ENCODE results near the gene UPF2. TPM values are rescaled to one million over a fixed set of nuclear protein-coding genes. Genes with fewer than 3 reads are reported as not detected.

UPF2 gene
- total and polyA plus RNA-seq, 2 of the 13 experiments (the other 11 are each of a cell fraction or from before 2014, with no cell fraction given) = 6.2 to 14.5 TPM

DNA sequence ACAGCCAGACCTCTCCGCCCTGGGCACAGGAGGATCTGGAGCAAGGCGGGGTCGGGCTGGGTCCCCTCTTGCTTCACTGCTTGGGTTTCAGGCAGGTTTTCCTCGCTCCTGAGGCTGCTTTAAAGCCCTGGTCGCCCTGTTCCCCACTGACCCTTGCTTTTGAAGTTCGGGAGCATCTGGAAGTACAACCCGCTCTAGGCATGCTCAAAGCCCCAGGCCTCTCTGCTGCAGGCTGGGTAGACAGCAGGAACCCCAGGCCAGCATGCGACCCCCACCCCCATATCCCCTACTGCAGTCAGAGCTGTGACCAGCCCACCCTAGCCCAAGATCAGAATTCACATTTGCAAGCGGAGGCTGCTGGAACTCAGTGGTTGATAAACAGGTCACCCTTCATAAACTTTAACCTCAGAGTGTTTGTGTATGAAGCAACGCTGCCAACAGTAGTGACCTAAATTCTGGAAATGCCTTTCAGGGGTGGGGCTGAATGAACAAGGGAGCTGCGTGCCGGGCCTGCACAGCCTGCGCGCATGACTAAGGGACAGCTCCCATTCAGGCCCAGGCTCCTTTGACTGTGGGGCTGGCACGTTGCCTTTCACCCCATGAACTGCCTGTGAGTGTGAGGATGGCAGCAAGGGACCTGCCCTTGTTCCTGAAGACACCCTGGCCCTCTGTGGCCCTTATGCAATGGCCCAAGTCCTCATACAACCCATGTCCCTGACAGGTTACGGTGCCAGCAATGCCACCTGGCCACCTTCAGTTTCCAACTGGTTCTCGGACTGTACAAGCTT, 166.9 kb downstream of the UPF2 start (continued):
- TF ChIP-seq XBP1 (CRISPR knock-in tag; IDR thresholded peaks at IDR 0.05) (no peak), ZNF772 (CRISPR knock-in tag; IDR thresholded peaks at IDR 0.05) (0 out of 2 replicates have a peak, but pooled peaks have one; percentile 82), DZIP1 (CRISPR knock-in tag; IDR thresholded peaks at IDR 0.05) (no peak; the same call in 1 of the 2 replicates), ZNF136 (CRISPR knock-in tag; IDR thresholded peaks at IDR 0.05; ENCODE audit: low read depth) (no peak), KDM3A (CRISPR knock-in tag; IDR thresholded peaks at IDR 0.05; ENCODE audit: low read depth) (peak; percentile 71), KMT2A (CRISPR knock-in tag; IDR thresholded peaks at IDR 0.05) (no peak), ZBTB3 (CRISPR knock-in tag; IDR thresholded peaks at IDR 0.05; ENCODE audit: borderline replicate concordance, low read depth) (no peak), SRY (CRISPR knock-in tag; IDR thresholded peaks at IDR 0.05) (peak; percentile 31; the same call in 1 of the 2 replicates), ZNF598 (CRISPR knock-in tag; IDR thresholded peaks at IDR 0.05; ENCODE audit: borderline replicate concordance) (no peak), MXI1 (IDR thresholded peaks at IDR 0.05; ENCODE audit: borderline replicate concordance, low read depth, low read length) (peak; percentile 62; the same call in 1 of the 3 replicates), NR2F1 (CRISPR knock-in tag; IDR thresholded peaks at IDR 0.05) (peak; percentile 74 to 91; a peak in 3 of 4 replicates), GATAD1 (CRISPR knock-in tag; IDR thresholded peaks at IDR 0.05) (peak; percentile 56; the same call in 1 of the 2 replicates), RNF2 (conservative IDR thresholded peaks at IDR 0.05; ENCODE audit: low read depth) (peak; percentile 75)
- TF ChIP-seq, protein P1, sequence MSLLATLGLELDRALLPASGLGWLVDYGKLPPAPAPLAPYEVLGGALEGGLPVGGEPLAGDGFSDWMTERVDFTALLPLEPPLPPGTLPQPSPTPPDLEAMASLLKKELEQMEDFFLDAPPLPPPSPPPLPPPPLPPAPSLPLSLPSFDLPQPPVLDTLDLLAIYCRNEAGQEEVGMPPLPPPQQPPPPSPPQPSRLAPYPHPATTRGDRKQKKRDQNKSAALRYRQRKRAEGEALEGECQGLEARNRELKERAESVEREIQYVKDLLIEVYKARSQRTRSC (CRISPR knock-in tag; IDR thresholded peaks at IDR 0.05; ENCODE audit: low read depth) = no peak; the same call in 1 of the 2 replicates
- TF ChIP-seq, protein P2, sequence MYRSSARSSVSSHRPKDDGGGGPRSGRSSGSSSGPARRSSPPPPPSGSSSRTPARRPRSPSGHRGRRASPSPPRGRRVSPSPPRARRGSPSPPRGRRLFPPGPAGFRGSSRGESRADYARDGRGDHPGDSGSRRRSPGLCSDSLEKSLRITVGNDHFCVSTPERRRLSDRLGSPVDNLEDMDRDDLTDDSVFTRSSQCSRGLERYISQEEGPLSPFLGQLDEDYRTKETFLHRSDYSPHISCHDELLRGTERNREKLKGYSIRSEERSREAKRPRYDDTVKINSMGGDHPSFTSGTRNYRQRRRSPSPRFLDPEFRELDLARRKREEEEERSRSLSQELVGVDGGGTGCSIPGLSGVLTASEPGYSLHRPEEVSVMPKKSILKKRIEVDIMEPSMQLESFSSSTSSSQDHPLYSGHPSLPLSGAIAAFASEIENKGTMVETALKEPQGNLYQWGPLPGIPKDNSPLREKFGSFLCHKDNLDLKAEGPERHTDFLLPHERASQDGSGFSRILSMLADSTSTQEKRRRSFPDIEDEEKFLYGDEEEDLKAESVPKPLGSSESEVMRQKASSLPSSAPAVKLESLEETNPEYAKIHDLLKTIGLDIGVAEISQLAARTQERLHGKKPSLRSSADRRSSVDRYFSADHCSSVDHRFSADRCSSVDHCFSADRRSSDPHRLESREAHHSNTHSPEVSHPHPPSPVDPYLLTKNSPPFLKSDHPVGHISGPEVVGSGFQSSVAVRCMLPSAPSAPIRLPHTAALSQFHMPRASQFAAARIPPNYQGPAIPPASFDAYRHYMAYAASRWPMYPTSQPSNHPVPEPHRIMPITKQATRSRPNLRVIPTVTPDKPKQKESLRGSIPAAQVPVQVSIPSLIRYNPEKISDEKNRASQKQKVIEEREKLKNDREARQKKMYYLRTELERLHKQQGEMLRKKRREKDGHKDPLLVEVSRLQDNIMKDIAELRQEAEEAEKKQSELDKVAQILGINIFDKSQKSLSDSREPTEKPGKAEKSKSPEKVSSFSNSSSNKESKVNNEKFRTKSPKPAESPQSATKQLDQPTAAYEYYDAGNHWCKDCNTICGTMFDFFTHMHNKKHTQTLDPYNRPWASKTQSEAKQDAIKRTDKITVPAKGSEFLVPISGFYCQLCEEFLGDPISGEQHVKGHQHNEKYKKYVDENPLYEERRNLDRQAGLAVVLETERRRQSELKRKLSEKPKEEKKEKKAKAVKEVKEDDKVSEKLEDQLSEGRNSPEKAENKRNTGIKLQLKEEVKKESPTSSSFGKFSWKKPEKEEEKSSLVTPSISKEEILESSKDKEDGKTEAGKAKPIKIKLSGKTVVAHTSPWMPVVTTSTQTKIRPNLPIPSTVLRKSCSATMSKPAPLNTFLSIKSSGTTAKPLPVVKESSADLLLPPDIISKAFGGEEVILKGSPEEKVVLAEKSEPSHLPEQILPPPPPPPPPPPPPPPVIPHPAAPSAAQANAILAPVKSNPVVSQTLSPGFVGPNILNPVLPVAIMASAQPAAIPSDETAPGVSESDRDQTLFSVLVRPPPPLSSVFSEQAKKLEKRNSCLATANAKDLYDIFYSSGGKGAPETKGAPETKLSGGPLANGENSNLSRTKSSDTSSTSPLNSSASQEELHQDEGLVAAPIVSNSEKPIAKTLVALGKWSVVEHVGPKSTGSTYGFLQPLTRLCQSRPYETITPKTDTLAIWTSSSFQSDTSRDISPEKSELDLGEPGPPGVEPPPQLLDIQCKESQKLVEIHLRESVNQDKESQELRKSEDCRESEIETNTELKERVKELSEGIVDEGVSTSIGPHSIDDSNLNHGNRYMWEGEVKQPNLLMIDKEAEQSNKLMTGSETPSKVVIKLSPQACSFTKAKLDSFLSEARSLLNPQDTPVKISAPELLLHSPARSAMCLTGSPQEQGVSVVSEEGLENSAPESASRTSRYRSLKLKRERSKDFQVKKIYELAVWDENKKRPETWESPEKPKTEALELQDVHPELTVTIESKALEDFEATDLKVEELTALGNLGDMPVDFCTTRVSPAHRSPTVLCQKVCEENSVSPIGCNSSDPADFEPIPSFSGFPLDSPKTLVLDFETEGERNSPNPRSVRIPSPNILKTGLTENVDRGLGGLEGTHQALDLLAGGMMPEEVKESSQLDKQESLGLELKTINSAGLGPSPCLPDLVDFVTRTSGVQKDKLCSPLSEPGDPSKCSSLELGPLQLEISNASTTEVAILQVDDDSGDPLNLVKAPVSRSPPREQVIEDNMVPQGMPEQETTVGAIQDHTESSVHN (CRISPR knock-in tag; IDR thresholded peaks at IDR 0.05) = no peak
